K562 (cell line): Measurements from ENCODE around the gene CHAT. TPM values are rescaled to one million over a fixed set of nuclear protein-coding genes. Genes with fewer than 3 reads are reported as not detected.

Experiments
- ATAC-seq: fragments of 200-7000 bp; cut with Tn5 transposase; 3 replicates; pipeline ENCODE4 v1.9.1; 2020; ENCODE audit warnings: moderate library complexity
- BruUV-seq: library from RNA; stranded (reverse); fragments of 400-500 nt; replicated peaks from 2 replicates; lab custom pipeline; 2021; lab: Mats Ljungman, UMichigan
- CTCF ChIA-PET: fragments of 300-600 bp; formaldehyde crosslinking; extraction: SDS; loops from one replicate; lab custom pipeline; 2021; ENCODE audit warnings: low intra/inter-chr PET ratio; lab: Yijun Ruan, JAX
- POLR2A ChIA-PET: fragments of 300-600, 350-650 bp; sonication (Branson Sonifier 250); formaldehyde crosslinking; extraction: SDS; loops from one replicate; lab custom pipeline; 2021; ENCODE audit warnings: antibody characterized with exemption, inconsistent platforms; lab: Yijun Ruan, JAX
- DNase-seq, 4 experiments: peaks; one replicate each; pipeline versions ENCODE4 v3.0.0 to v3.0.0-alpha.2; 2011 to 2018; ENCODE audit warnings: low spot score in 3 of 4, mixed read lengths in 3 of 4; ENCODE audit errors: extremely low read depth in 1 of 4
- FAIRE-seq: peaks from 2 replicates; lab custom pipeline; 2011; peaks lifted over from hg19 to GRCh38; lab: Jason Lieb, UNC
- H2AFZ ChIP-seq: 2 replicates; pipeline ENCODE4 v1.6.0; 2011; ENCODE audit warnings: low read depth, low read length, control low read depth, inconsistent platforms
- H3K27ac ChIP-seq: fragments of 200-600 bp; 3 replicates; pipeline ENCODE4 v1.8.0; 2011; ENCODE audit warnings: low read depth, mild to moderate bottlenecking, control low read depth, inconsistent platforms, low read length, moderate library complexity, mixed read lengths; ENCODE audit errors: extremely low read depth
- H3K27me3 ChIP-seq, 2 experiments: fragments of 300-600 bp in 1 of 2; 2 replicates in 1 of 2; 3 replicates in 1 of 2; pipeline versions ENCODE4 v1.6.0 to v1.8.0; 2011; ENCODE audit warnings: inconsistent platforms in 2 of 2, low read length in 2 of 2, mild to moderate bottlenecking in 1 of 2, mixed read lengths in 1 of 2, moderate library complexity in 1 of 2; ENCODE audit not compliant: control insufficient read depth in 2 of 2, insufficient read depth in 2 of 2
- H3K36me3 ChIP-seq: fragments of 300-600 bp; 3 replicates; pipeline ENCODE4 v1.8.0; 2011; ENCODE audit warnings: mild to moderate bottlenecking, low read length, inconsistent platforms; ENCODE audit not compliant: control insufficient read depth, insufficient read depth
- H3K4me1 ChIP-seq, 2 experiments: fragments of 200-600 bp in 1 of 2; replicated peaks in 1 of 2; 2 replicates in 1 of 2; 3 replicates in 1 of 2; pipeline versions ENCODE4 v1.5.1 to v1.8.0; 2011; ENCODE audit warnings: inconsistent platforms in 2 of 2, low read length in 2 of 2, mild to moderate bottlenecking in 1 of 2, mixed read lengths in 1 of 2, moderate library complexity in 1 of 2; ENCODE audit not compliant: control insufficient read depth in 2 of 2, insufficient read depth in 2 of 2
- H3K4me2 ChIP-seq: 2 replicates; pipeline ENCODE4 v1.6.1; 2011; ENCODE audit warnings: low read length, control low read depth, inconsistent platforms, mixed read lengths; ENCODE audit not compliant: insufficient read depth
- H3K4me3 ChIP-seq: fragments of 200-600 bp; sonication (generic), shearing (Covaris generic); 2 replicates; pipeline ENCODE4 v1.5.1; 2016; ENCODE audit warnings: control low read depth, inconsistent platforms
- H3K79me2 ChIP-seq: fragments of 200-600 bp; 3 replicates; pipeline ENCODE4 v1.8.0; 2011; ENCODE audit warnings: low read length, inconsistent platforms; ENCODE audit not compliant: control insufficient read depth, insufficient read depth
- H3K9ac ChIP-seq, 2 experiments: 2 replicates each; pipeline versions ENCODE4 v1.6.0 to v1.6.1; 2011; ENCODE audit warnings: low read depth in 2 of 2, low read length in 2 of 2, control low read depth in 1 of 2, inconsistent platforms in 1 of 2, mild to moderate bottlenecking in 1 of 2, mixed read lengths in 1 of 2; ENCODE audit not compliant: insufficient read depth in 1 of 2
- H3K9me1 ChIP-seq: one replicate; pipeline ENCODE4 v1.6.0; 2011; ENCODE audit warnings: inconsistent platforms, mild to moderate bottlenecking, low read length, moderate library complexity; ENCODE audit not compliant: control insufficient read depth, insufficient read depth
- H3K9me3 ChIP-seq: replicated peaks from 2 replicates; pipeline ENCODE4 v1.5.1; 2011; ENCODE audit warnings: low read depth, low read length, inconsistent platforms; ENCODE audit not compliant: control insufficient read depth, insufficient read depth
- H4K20me1 ChIP-seq: replicated peaks from 2 replicates; pipeline ENCODE4 v1.6.1; 2011; ENCODE audit warnings: low read length, inconsistent platforms, mixed read lengths; ENCODE audit not compliant: control insufficient read depth, insufficient read depth
- HMG20A ChIP-seq: fragments of 450-650 bp; formaldehyde crosslinking; conservative IDR thresholded peaks from 2 replicates; pipeline ENCODE4 v1.4.0; 2020; ENCODE audit warnings: mild to moderate bottlenecking, mixed read lengths
- KLF16 ChIP-seq: IDR thresholded peaks from 2 replicates; pipeline ENCODE4 v1.6.1; 2016; ENCODE audit warnings: antibody characterized with exemption
- NCOA1 ChIP-seq: fragments of 450-650 bp; IDR thresholded peaks from 2 replicates; pipeline ENCODE4 v1.6.1; 2016; ENCODE audit warnings: low read depth
- ZFP36 ChIP-seq: fragments of 150-350 bp; IDR thresholded peaks from 2 replicates; pipeline ENCODE4 v1.6.1; 2018; ENCODE audit warnings: low read length, low read depth; ENCODE audit not compliant: partially characterized antibody
- ZFP91 ChIP-seq: sonication (generic); formaldehyde crosslinking; IDR thresholded peaks from 2 replicates; pipeline ENCODE4 v1.8.0; 2022; ENCODE audit warnings: mild to moderate bottlenecking, missing genetic modification reagents
- ZNF507 ChIP-seq: conservative IDR thresholded peaks from 2 replicates; pipeline ENCODE4 v1.6.1; 2017; ENCODE audit warnings: missing genetic modification characterization, missing compliant biosample characterization
- WGBS: fragments of 100-300 bp; shearing (Covaris generic); methylation state at CpG from one replicate; pipeline ENCODE4 v1.1.6; 2016; ENCODE audit warnings: low coverage, mixed read lengths; ENCODE audit not compliant: insufficient coverage; ENCODE audit errors: missing lambda C conversion rate; 5-methylcytosine and 5-hydroxymethylcytosine counted together
- in situ Hi-C: fragments of 300-500 bp; cut with MboI; formaldehyde crosslinking; loops from 4 replicates; pipeline ENCODE4 v1.15.0; 2018; ENCODE audit warnings: inconsistent platforms, mixed read lengths
- intact Hi-C: fragments of 100-400 bp; cut with micrococcal nuclease; formaldehyde crosslinking; loops from 2 replicates; pipeline ENCODE4 v1.14.2; 2022
- polyA plus RNA-seq, 8 experiments: library from polyadenylated mRNA; depleted of rRNA in 4 of 8; stranded (reverse) in 5 of 8; unstranded in 3 of 8; fragments of >200 nt; fragmentation: Nextera tagmentation in 2 of 8; fragmentation: Illumina TruSeq in 1 of 8; extraction: Ambion mirVana in 2 of 8; extraction: Trizol in 1 of 8; gene quantifications; 2 replicates each; pipeline versions ENCODE4 v1.2.1 to v1.2.3, GENCODE V29; 2011 to 2014; ENCODE audit warnings: inconsistent platforms in 1 of 8, missing spikeins in 1 of 8
- total RNA-seq, 7 experiments: library from RNA; depleted of rRNA in 6 of 7; stranded (reverse); fragments of >200 nt in 6 of 7; fragmentation: Illumina TruSeq in 2 of 7; extraction: Trizol in 2 of 7; gene quantifications; 2 replicates each; pipeline versions ENCODE4 v1.2.1 to v1.2.3, GENCODE V29; 2011 to 2021; ENCODE audit warnings: low replicate concordance in 1 of 7

Gene CHAT
- total and polyA plus RNA-seq, 9 of the 15 experiments (the other 6 are each of a cell fraction or from before 2014, with no cell fraction given), result not detected

GRCh38 chr10:49600781-49601400 lies 12.9 kb upstream of the CHAT start:
- ATAC-seq (no peak), DNase-seq (no peak)
- H3K9me1 ChIP-seq, result no peaks in the 10 kb centered on the region
- intact Hi-C loops, result no loop called here
- POLR2A ChIA-PET, result no interaction called here
- CTCF ChIA-PET, result no interaction called here
- TF ChIP-seq KLF16 (no peak), ZFP91 (CRISPR knock-in tag) (no peak), ZFP36 (no peak), ZNF507 (no peak), HMG20A (CRISPR knock-in tag) (no peak), NCOA1 (no peak)
- TF ChIP-seq, all 486 proteins: peak for 0
- BruUV-seq, result no TSS peak
- H3K79me2 ChIP-seq, result no peaks in the 10 kb centered on the region
- in situ Hi-C loops, result no loop called here
- no peak overlapping the region for H3K4me2 ChIP-seq
- H3K27me3 ChIP-seq, result peaks cover 0 to 7% of the 10 kb centered on the region in 2 experiments; a peak in 1 of 5 replicates
- H3K27ac ChIP-seq, result no peak overlapping the region
- H3K9me3 ChIP-seq, result no peaks in the 10 kb centered on the region
- 4% methylated on average over 4 of the region's 4 CpGs for WGBS
- FAIRE-seq, result no peak
- no peaks in the 10 kb centered on the region for H3K4me1 ChIP-seq
- no peak overlapping the region for H3K4me3 ChIP-seq
- H4K20me1 ChIP-seq, result peaks cover 7% of the 10 kb centered on the region; the same call in 1 of the 2 replicates
- H3K9ac ChIP-seq, result no peak overlapping the region
- H2AFZ ChIP-seq, result no peak overlapping the region
- H3K36me3 ChIP-seq, result no peaks in the 10 kb centered on the region
